ENCODE data around the gene WDR41.
"Not testable (repeated sequence)": the region's sequence is repeated elsewhere in the genome, so short reads cannot be mapped to it uniquely, and the experiment has no call there.

The WDR41 gene, protein sequence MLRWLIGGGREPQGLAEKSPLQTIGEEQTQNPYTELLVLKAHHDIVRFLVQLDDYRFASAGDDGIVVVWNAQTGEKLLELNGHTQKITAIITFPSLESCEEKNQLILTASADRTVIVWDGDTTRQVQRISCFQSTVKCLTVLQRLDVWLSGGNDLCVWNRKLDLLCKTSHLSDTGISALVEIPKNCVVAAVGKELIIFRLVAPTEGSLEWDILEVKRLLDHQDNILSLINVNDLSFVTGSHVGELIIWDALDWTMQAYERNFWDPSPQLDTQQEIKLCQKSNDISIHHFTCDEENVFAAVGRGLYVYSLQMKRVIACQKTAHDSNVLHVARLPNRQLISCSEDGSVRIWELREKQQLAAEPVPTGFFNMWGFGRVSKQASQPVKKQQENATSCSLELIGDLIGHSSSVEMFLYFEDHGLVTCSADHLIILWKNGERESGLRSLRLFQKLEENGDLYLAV

GRCh38 chr5:77491783-77492652 is at the start of gene WDR41:
Gene WDR41 (minus strand): TSS chr5:77492316. CDS start chr5:77492220, 96 bp downstream.
- DNase-seq: peak; percentile 83

- DNase-seq: no peak
Observed at GRCh38 chr5:77531297-77531696, 39.2 kb upstream of the WDR41 start.

DNA sequence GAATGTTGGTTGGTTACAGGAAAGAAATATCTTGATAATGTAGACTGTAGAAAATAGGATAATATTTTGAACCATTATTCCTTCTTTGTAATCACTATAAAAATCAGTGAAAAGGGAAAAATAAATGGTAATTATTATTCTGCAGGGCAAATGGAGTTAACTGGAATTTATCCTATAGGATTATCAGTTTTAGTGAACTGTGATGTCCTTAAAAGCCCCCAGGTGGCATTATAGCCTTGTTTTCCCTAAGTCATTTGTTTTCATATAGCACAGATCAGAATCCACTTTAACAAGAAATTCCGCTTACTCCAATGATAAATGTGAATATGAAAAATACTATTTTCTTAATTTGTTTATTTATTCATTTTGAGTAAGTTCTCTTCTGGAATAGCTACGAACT is 26.2 kb upstream of the WDR41 start:
- no peak for DNase-seq

- DNase-seq: no peak
Observed at GRCh38 chr5:77514457-77514856, 22.3 kb upstream of the WDR41 start.

DNA sequence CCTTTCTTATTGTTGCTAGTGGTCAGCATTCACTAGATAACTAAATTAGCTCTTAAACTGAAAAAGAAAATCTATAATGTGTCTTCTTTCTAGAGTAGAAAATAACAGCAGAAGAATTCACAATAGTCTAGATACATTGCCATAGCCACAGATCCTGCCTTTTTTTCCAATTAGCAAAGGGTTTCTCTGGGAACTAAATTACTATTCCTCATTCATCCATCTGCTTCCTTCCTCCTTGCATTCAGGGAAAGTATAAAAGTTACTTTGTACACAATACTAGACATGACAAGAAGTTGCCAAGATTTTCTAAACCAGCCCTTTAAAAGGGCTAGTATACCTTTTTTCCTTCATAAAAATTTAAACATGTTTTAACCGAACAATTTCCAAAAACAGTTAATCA is 21.2 kb upstream of the WDR41 start:
- DNase-seq: no peak

DNA sequence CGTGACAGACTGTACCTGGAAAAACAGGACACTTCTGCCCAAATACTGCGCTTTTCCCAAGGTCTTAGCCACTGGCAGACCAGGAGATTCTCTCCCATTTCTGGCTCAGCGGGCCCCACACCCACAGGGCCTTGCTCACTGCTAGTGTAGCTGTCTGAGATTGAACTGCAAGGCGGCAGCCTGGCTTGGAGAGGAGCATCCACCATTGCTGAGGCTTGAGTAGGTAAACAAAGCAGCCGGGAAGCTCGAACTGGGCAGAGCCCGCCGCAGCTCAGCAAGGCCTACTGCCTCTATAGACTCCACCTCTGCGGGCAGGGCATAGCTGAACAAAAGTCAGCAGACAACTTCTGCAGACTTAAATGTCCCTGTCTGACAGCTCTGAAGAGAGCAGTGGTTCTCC is 9.0 kb upstream of the WDR41 start:
- not testable (repeated sequence) for DNase-seq

GRCh38 chr5:77499973-77500372 is 7.9 kb upstream of the WDR41 start:
- no peak for DNase-seq

DNA sequence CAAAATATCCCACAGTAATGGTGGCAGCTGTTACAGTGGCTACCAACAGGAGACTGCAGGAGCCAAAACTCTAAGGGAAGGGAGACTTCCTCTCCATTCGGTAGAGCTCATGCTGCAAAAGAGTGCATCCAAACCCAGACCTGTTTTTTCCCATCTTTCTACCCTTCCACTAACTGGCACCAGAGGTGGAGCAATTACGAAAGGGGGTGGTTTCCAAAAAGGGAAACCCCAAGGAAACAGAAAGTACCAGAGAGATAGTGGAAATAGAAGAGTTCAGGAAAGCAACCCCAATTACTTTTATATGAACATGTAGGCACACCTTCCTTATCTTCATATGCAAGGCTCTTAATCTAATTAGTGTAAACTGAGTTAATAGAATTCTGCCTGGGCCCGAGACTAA is 7.3 kb upstream of the WDR41 start:
- no peak for DNase-seq

DNA sequence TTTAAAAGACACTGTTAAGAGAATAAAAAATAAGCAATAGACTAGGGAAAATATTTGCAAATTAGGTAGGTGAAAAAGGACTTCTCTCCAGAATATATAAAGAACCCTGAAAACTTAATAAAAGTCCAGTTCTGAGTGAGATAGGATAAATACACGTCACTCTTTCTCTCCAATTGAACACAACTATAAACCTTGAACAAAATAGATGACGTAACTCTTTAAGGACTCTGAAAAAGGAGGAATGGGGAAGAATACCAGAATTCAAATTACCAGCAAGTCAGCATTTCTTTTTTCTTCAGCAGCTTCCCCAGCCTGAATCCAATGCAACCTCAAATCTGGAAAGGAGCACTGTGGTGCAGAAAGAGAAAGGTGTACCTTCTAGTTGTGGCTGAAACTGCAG is 6.8 kb upstream of the WDR41 start:
- DNase-seq: no peak

- no peak for DNase-seq
Observed at GRCh38 chr5:77494935-77495334, 2.8 kb upstream of the WDR41 start.

DNA sequence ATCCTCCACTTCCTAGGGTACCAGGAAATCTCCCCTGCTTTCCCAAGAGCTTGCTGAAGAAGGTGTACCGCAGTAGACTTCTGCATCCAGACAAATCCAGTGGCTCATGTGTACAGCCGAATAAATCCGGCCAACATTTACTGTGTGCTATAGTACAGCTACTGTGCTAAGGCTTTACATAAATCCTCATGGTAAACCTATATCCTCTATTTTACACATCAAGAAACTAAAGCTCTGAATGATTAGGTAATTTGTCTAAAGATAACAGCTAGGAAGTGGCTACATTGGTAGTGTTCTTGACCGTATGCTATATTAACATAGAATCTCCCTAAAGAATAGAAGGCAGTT is 511 bp upstream of the WDR41 start:
- DNase-seq: no peak

DNA sequence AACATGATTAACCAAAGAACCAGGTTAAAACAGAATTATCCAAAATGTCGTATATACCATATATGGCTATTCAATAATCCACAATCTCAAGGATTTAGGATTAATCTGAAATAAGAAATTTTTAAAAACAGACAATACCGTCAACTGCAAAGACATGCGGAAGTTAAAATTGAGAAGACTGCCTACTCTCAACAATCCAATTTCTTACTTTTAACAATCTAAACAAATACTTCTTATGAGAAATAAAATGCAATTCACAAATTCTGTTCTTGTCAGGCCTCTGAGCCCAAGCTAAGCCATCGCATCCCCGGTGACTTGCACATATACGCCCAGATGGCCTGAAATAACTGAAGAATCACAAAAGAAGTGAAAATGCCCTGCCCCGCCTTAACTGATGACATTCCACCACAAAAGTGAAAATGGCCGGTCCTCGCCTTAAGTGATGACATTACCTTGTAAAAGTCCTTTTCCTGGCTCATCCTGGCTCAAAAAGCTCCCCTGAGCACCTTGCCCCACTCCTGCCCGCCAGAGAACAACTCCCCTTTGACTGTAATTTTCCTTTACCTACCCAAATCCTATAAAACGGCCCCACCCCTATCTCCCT is 1.3 kb downstream of the WDR41 start:
- not testable (repeated sequence) for DNase-seq

GRCh38 chr5:77486344-77486962 is 5.7 kb downstream of the WDR41 start:
- DNase-seq: no peak

- no peak for DNase-seq
Observed at GRCh38 chr5:77483682-77484081, 8.4 kb downstream of the WDR41 start.

DNA sequence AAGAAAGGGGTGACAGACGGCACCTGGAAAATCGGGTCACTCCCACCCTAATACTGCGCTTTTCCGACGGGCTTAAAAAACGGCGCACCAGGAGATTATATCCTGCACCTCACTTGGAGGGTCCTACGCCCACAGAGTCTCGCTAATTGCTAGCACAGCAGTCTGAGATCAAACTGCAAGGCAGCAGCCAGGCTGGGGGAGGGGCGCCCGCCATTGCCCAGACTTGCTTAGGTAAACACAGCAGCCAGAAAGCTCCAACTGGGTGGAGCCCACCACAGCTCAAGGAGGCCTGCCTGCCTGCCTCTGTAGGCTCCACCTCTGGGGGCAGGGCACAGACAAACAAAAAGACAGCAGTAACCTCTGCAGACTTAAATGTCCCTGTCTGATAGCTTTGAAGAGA is 17.1 kb downstream of the WDR41 start:
- not testable (repeated sequence) for DNase-seq

- DNase-seq: not testable (repeated sequence)
Observed at GRCh38 chr5:77468875-77469274, 23.2 kb downstream of the WDR41 start.

DNA sequence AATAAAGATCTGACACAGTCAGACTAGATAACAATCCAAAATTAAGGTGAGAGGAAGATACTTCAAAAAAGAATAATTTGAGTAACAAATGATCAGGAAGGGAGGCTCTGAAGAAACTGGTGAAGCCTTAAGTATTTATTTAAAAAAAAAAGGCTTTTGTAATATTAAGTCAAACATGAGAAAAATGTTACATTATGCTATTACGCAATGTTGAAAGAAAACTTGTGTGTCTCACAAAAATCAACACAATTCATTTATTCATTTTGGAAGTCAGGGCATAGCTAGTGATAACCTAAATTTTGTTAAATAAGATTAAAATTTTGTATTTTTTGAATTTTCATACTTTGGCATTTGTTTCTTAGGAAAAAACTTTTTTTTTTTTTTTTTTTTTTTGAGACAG is 28.2 kb downstream of the WDR41 start:
- no peak for DNase-seq

DNA sequence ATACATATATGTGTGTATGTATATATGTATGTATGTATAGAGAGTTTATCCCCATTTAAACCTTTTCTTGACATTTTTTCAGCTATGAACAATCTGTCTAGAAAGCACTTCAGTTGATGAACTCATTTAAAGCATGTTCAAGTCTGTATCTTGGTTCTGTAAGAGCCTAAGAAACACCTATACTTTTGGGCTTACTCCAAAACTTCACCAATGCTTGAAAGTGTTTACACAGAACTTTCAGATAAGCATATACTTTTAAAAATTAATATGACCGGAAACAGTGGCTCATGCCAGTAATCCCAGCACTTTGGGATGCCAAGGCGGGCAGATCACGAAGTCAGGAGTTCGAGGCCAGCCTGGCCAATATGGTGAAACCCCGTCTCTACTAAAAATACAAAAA is 30.8 kb downstream of the WDR41 start:
- DNase-seq: no peak

DNA sequence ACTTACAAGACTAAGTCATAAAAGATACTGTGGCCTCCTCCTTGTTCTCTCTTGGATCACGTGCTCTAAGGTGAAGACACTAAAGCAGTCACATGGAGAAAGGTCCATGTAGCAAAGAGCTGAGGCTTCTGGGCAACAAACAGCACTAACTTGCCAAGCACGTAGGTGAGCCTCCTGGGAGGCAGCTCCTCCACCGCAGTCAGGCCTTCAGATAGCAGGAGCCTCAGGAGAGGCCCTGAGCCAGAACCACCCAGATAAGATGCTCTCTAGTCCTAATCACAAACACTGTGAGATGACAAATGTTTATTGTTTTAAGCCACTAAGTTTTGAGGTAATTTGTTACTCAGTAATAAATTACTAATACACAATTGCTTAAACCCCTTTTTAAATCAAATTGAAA is 38.0 kb downstream of the WDR41 start:
- no peak for DNase-seq

GRCh38 chr5:77452351-77452750 is 39.8 kb downstream of the WDR41 start:
- no peak for DNase-seq

DNA sequence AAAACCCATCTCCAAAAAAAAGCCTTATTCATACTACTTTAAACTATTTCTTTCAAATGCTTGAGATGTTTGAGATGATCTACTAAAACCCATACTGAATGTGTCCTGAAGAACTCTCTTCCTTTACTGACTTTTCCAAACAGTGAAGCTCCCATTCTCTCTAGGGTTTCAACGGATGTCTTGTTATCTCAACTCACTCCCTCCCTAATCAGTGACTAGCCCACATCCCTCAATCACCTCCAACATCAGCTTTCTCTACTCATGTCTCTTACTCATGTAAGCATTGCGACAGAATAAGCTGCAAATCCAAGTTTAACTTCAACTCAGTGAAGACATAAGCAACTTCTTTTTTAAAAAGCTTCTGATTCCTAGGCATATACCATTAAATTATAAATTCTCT is 42.1 kb downstream of the WDR41 start:
- DNase-seq: no peak

DNA sequence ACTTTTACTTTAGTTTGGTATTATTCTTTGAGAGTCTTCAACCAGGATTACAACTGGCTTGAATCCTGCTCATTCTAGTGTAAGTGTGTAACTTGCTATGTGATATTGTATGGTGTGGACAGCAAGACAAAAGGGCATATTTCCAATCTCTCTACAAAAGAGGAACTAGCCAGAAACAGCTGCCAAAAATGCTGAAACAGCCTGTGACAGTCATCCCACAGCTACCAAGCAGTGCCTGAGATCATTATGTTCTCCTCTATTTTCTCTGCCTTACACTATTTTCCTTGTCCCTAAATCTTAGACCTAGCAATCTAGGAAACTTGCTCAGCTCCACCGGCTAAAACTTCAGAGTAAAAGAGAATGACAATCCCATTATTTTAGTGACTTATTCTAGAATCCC is 42.8 kb downstream of the WDR41 start:
- DNase-seq: no peak

- DNase-seq: no peak
Observed at GRCh38 chr5:77448831-77449230, 43.3 kb downstream of the WDR41 start.

Measured in activated T-cell treated with anti-CD3 and anti-CD28 coated beads for 4 hours (primary cell).